ENCODE data around the gene PRKCB.

DNA sequence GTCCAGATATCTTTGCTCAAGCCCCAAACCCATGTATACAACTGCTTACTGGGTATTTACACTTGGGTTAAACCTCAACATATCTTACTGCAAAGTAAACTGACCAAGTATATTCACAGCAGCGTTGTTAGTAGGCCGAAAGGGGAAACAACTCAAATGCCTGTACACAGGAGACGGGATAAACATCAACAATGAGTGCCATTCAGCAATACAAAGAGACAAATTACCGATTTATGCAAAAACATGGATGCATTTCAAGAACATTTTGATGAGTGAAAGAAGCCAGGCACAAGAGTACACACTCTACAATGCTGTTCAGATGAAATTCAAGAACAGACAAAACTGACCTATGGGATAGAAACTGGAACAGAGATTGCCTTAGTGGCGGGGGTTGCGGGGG lies 284.0 kb downstream of the PRKCB start:
- TF ChIP-seq, protein P1, sequence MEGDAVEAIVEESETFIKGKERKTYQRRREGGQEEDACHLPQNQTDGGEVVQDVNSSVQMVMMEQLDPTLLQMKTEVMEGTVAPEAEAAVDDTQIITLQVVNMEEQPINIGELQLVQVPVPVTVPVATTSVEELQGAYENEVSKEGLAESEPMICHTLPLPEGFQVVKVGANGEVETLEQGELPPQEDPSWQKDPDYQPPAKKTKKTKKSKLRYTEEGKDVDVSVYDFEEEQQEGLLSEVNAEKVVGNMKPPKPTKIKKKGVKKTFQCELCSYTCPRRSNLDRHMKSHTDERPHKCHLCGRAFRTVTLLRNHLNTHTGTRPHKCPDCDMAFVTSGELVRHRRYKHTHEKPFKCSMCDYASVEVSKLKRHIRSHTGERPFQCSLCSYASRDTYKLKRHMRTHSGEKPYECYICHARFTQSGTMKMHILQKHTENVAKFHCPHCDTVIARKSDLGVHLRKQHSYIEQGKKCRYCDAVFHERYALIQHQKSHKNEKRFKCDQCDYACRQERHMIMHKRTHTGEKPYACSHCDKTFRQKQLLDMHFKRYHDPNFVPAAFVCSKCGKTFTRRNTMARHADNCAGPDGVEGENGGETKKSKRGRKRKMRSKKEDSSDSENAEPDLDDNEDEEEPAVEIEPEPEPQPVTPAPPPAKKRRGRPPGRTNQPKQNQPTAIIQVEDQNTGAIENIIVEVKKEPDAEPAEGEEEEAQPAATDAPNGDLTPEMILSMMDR (IDR thresholded peaks at IDR 0.05; ENCODE audit: low read depth, low read length), result no peak
- no peak for TF ChIP-seq EZH2phosphoT487 (IDR thresholded peaks at IDR 0.05; ENCODE audit: low read depth)

Measured in OCI-LY3 (cell line).